Measurements from ENCODE around the gene WIPF1. TPM values are rescaled to one million over a fixed set of nuclear protein-coding genes. Genes with fewer than 3 reads are reported as not detected.

The WIPF1 gene
- total RNA-seq, 2 donors from 2014 or later: 50.4 to 58.8 TPM

- Histone ChIP-seq H3K9me3 (no peaks in the 10 kb centered on the region), H3K36me3 (no peaks in the 10 kb centered on the region), H3K27ac (peak overlapping the region in 1 of 2 donors; percentile 15), H3K27me3 (replicated peaks; ENCODE audit: insufficient read depth) (no peaks in the 10 kb centered on the region), H3K4me1 (ENCODE audit: control insufficient read depth in 1 of 2, low read depth in 2 of 2) (peaks cover 17 to 47% of the 10 kb centered on the region in 2 donors), H3K4me3 (no peak overlapping the region)
- TF ChIP-seq CTCF (IDR thresholded peaks at IDR 0.05): no peak
- ATAC-seq (ENCODE audit: insufficient number of reproducible peaks, low FRiP score, low read depth) (no peak), DNase-seq (ENCODE audit: low spot score) (no peak)
Measured at GRCh38 chr2:174599310-174599921, 1.8 kb upstream of the WIPF1 start.

DNA sequence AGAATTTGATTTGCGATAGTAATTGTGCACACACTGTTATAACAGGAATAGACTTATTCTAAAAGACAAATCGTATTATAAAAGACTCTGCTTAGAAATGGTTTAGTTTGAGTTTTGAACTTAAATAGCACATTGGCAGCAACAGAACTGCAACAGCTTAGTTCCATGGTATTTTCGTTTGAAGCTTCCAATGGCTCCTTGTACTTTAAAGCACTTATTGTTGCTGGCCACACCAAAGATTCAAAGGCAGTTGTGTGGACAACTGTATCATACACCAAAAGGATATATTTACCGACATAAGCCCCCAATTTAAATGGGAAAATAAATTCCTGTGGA is 627 bp downstream of the WIPF1 start:
- H3K4me3 ChIP-seq: peak overlapping the region; percentile 59
- no peak for TF ChIP-seq CTCF (IDR thresholded peaks at IDR 0.05)
- ATAC-seq (ENCODE audit: insufficient number of reproducible peaks, low FRiP score, low read depth) (no peak), DNase-seq (ENCODE audit: low spot score) (no peak)
- H3K9me3 ChIP-seq: no peaks in the 10 kb centered on the region
- peak overlapping the region; percentile 53 to 73 for H3K27ac ChIP-seq
- no peaks in the 10 kb centered on the region for H3K36me3 ChIP-seq
- no peaks in the 10 kb centered on the region for H3K27me3 ChIP-seq (replicated peaks; ENCODE audit: insufficient read depth)
- H3K4me1 ChIP-seq (ENCODE audit: control insufficient read depth in 1 of 2, low read depth in 2 of 2): peaks cover 34 to 60% of the 10 kb centered on the region in 2 donors

GRCh38 chr2:174595891-174596397 is 1.7 kb downstream of the WIPF1 start:
- Histone ChIP-seq H3K36me3 (no peaks in the 10 kb centered on the region), H3K4me1 (ENCODE audit: control insufficient read depth in 1 of 2, low read depth in 2 of 2) (peaks cover 44 to 70% of the 10 kb centered on the region in 2 donors), H3K4me3 (peak overlapping the region; percentile 59), H3K27ac (peak overlapping the region; percentile 45 to 73), H3K27me3 (replicated peaks; ENCODE audit: insufficient read depth) (no peaks in the 10 kb centered on the region), H3K9me3 (no peaks in the 10 kb centered on the region)
- no peak for DNase-seq (ENCODE audit: low spot score)
- ATAC-seq (ENCODE audit: insufficient number of reproducible peaks, low FRiP score, low read depth): no peak
- TF ChIP-seq CTCF (IDR thresholded peaks at IDR 0.05): no peak

DNA sequence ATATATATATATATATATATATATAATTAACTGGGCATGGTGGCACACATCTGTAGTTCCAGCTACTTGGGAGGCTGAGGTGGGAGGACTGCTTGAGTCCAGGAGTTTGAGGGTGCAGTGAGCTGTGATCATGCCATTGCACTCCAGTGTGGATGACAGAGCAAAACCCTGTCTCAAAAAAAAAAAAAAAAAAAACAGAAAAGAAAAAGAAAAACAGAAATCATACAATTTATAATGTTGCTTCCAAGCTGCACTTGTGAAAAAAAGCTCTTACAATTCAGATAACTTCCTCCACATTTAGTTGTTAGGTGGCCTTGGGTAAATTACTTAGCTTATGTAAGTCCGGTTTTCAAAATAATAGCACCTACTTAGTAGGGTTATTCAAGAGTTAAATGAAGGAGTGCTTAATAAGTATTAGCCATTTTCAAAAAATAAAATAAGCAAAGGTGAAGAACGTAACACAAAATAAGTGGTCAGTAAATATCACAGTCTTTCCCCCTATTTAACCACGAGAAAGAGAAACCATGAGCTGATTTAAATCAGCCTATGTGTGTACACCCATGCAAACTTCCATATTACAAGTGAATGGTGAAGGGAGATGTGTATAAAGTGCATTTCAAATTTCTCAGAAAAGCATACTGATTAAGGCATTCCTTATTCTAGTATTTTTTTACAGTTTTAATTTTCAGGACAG is 2.3 kb downstream of the WIPF1 start:
- H3K4me1 ChIP-seq (ENCODE audit: control insufficient read depth in 1 of 2, low read depth in 2 of 2): peaks cover 50 to 77% of the 10 kb centered on the region in 2 donors
- peak overlapping the region; percentile 59 for H3K4me3 ChIP-seq

More for the DNA sequence above, 2.3 kb downstream of the WIPF1 start:
- no peak for TF ChIP-seq CTCF (IDR thresholded peaks at IDR 0.05)
- peak overlapping the region; percentile 45 to 73 for H3K27ac ChIP-seq
- no peaks in the 10 kb centered on the region for H3K36me3 ChIP-seq
- H3K27me3 ChIP-seq (replicated peaks; ENCODE audit: insufficient read depth): no peaks in the 10 kb centered on the region
- ATAC-seq (ENCODE audit: insufficient number of reproducible peaks, low FRiP score, low read depth): no peak
- no peaks in the 10 kb centered on the region for H3K9me3 ChIP-seq
- no peak for DNase-seq (ENCODE audit: low spot score)

All from thoracic aorta (tissue), 2 donors.